Activated CD4-positive, alpha-beta T cell treated with anti-CD3 and anti-CD28 coated beads, Interleukin-2, amount 10 ng/mL, durations not matched to agents 24 days and 14 days (primary cell): ENCODE measurements around the gene CKLF. TPM values are rescaled to one million over a fixed set of nuclear protein-coding genes. Genes with fewer than 3 reads are reported as not detected.
A peak's percentile ranks its signal among the peaks of the same experiment; 100 is the strongest.
"Not testable (repeated sequence)": the region's sequence is repeated elsewhere in the genome, so short reads cannot be mapped to it uniquely, and the experiment has no call there.

Experiments
- DNase-seq: peaks from one replicate; pipeline ENCODE4 v3.0.0; 2022
- H3K27ac Mint-ChIP-seq: one replicate; pipeline ENCODE4 v1.8.0; 2022; ENCODE audit warnings: mild to moderate bottlenecking, mixed read lengths
- H3K27me3 Mint-ChIP-seq: one replicate; pipeline ENCODE4 v1.8.0; 2022; ENCODE audit warnings: mixed read lengths
- H3K36me3 Mint-ChIP-seq: one replicate; pipeline ENCODE4 v1.8.0; 2022; ENCODE audit warnings: low read depth, mild to moderate bottlenecking, mixed read lengths
- H3K4me1 Mint-ChIP-seq: one replicate; pipeline ENCODE4 v1.8.0; 2021; ENCODE audit warnings: mixed read lengths
- H3K4me3 Mint-ChIP-seq: one replicate; pipeline ENCODE4 v1.8.0; 2022; ENCODE audit warnings: mild to moderate bottlenecking, moderate library complexity, mixed read lengths
- H3K9me3 Mint-ChIP-seq: one replicate; pipeline ENCODE4 v1.8.0; 2021; ENCODE audit warnings: mixed read lengths
- intact Hi-C: fragments of 100-400 bp; cut with micrococcal nuclease; formaldehyde crosslinking; loops from one replicate; pipeline ENCODE4 v1.15.1; 2023
- total RNA-seq: library from RNA; stranded (reverse); gene quantifications from 2 replicates; pipeline ENCODE4 v1.2.3, GENCODE V29; 2022

The CKLF gene
- total RNA-seq, 1 donor from 2014 or later = 146 TPM

GRCh38 chr16:66596559-66596958 lies 44.2 kb downstream of the CKLF start:
- H3K9me3 Mint-ChIP-seq, H3K27me3 Mint-ChIP-seq, intact Hi-C loops, H3K4me3 Mint-ChIP-seq, DNase-seq, H3K36me3 Mint-ChIP-seq: not testable (repeated sequence)
- Mint-ChIP-seq H3K27ac (peak overlapping the region; percentile 80), H3K4me1 (peaks cover 34% of the 10 kb centered on the region)

DNA sequence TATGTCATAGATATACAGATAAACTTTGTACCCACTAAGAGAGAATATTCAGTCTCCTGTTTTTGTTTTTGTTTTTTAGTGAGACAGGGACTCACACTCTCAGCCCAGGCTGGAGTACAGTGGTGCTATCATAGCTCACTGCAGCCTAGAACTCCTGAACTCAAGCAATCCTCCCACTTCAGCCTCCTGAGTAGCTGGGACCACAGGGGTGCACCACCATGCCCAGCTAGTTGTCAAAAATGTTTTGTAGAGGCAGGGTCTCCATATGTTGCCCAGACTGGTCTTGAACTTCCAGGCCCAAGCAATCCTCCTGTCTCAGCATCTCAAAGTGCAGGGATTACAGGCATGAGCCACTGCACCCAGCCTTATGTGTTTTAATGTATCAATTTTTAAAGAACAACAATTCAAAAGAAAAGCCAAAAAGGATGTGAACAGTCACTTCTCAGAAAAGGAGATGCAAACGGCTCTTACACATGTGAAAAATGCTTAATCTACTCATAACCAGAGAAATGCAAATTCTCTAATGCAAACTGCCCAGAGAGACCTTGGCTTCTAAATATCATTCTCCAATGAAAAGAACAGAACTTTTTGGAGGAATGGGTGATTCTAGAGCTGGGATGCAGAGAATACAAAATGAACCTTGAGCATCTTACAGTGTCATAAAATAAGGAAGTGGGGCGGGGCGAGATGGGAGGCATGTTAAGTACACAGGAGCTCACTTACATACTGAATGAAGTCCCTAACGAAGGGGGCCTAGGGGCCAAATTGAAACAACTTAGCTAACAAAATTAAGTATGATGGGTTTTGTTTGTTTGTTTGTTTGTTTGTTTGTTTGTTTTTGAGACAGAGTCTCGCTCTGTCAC lies 44.8 kb downstream of the CKLF start:
- DNase-seq = peak; percentile 74
- intact Hi-C loops = loop anchor here (1.0 kb wide), 1 partner anchor 8 kb away; no protein-coding TSS in a partner anchor
- peak overlapping the region; percentile 80 for H3K27ac Mint-ChIP-seq
- H3K4me1 Mint-ChIP-seq = peaks cover 34% of the 10 kb centered on the region
- peak overlapping the region; percentile 47 for H3K4me3 Mint-ChIP-seq
- no peaks in the 10 kb centered on the region for H3K27me3 Mint-ChIP-seq
- no peaks in the 10 kb centered on the region for H3K9me3 Mint-ChIP-seq
- peaks cover 5% of the 10 kb centered on the region for H3K36me3 Mint-ChIP-seq

DNA sequence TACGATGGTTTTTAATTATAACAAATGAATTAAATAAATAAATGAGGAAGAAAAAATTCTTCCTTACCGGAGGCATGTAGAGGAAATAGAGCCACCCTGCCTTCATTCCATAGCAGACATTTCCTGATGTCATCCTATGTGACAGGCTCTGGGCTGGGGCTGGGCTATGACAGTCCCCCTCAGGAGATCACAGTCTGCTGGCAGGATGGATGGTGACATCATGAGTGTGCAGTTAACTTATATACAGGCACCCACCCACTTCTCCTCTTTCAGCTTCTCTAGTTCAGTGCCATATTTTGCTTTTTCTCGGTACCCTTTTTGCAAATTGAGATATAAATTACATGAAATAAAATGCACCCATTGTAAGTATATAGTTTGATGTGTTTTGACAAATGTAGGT lies 45.7 kb downstream of the CKLF start:
- Mint-ChIP-seq H3K27ac (peak overlapping the region; percentile 70), H3K9me3 (no peaks in the 10 kb centered on the region), H3K27me3 (peaks cover 2% of the 10 kb centered on the region), H3K36me3 (peaks cover 5% of the 10 kb centered on the region), H3K4me3 (no peak overlapping the region), H3K4me1 (peaks cover 38% of the 10 kb centered on the region)
- intact Hi-C loops = no loop called here
- peak; percentile 71 for DNase-seq

- Mint-ChIP-seq H3K4me3 (no peak overlapping the region), H3K27ac (peak overlapping the region; percentile 17), H3K4me1 (peaks cover 46% of the 10 kb centered on the region), H3K9me3 (no peaks in the 10 kb centered on the region), H3K36me3 (peaks cover 11% of the 10 kb centered on the region), H3K27me3 (peaks cover 2% of the 10 kb centered on the region)
- DNase-seq = no peak
- intact Hi-C loops = no loop called here
Observed at GRCh38 chr16:66599726-66600125, 47.4 kb downstream of the CKLF start.

GRCh38 chr16:66600477-66600876 lies 48.1 kb downstream of the CKLF start:
- Mint-ChIP-seq H3K9me3 (no peaks in the 10 kb centered on the region), H3K27me3 (peaks cover 2% of the 10 kb centered on the region), H3K4me1 (peaks cover 42% of the 10 kb centered on the region), H3K4me3 (no peak overlapping the region), H3K27ac (no peak overlapping the region), H3K36me3 (peaks cover 11% of the 10 kb centered on the region)
- intact Hi-C loops = no loop called here
- no peak for DNase-seq

- H3K27ac Mint-ChIP-seq = no peak overlapping the region
- intact Hi-C loops = no loop called here
Observed at GRCh38 chr16:66601471-66601870, 49.1 kb downstream of the CKLF start.

GRCh38 chr16:66603537-66604375 lies 51.4 kb downstream of the CKLF start:
- H3K27ac Mint-ChIP-seq = peak overlapping the region; percentile 93
- H3K4me3 Mint-ChIP-seq = peak overlapping the region; percentile 87
- no peaks in the 10 kb centered on the region for H3K9me3 Mint-ChIP-seq
- H3K4me1 Mint-ChIP-seq = peaks cover 49% of the 10 kb centered on the region
- peaks cover 2% of the 10 kb centered on the region for H3K27me3 Mint-ChIP-seq
- intact Hi-C loops = loop anchor here (1.0 kb wide), 4 partner anchors 13 to 197 kb away; partner anchors contain the start of gene CKLF
- DNase-seq = peak; percentile 94
- H3K36me3 Mint-ChIP-seq = peaks cover 25% of the 10 kb centered on the region

More at GRCh38 chr16:66601471-66601870, 49.1 kb downstream of the CKLF start:
- peaks cover 48% of the 10 kb centered on the region for H3K4me1 Mint-ChIP-seq
- peaks cover 2% of the 10 kb centered on the region for H3K27me3 Mint-ChIP-seq
- no peak overlapping the region for H3K4me3 Mint-ChIP-seq
- DNase-seq = no peak
- peaks cover 16% of the 10 kb centered on the region for H3K36me3 Mint-ChIP-seq
- no peaks in the 10 kb centered on the region for H3K9me3 Mint-ChIP-seq

GRCh38 chr16:66604376-66605176 lies 52.2 kb downstream of the CKLF start, which contains the start of gene CMTM3:
Gene CMTM3 (plus strand): TSS chr16:66604704. CDS start chr16:66604806, 102 bp downstream.
- intact Hi-C loops = loop anchor here (1.0 to 5.0 kb wide), 8 partner anchors 7 to 268 kb away; partner anchors contain the start of genes CKLF and DYNC1LI2
- Mint-ChIP-seq H3K27me3 (peaks cover 2% of the 10 kb centered on the region), H3K27ac (peak within 1 kb of the TSS; percentile 93), H3K9me3 (no peaks in the 10 kb centered on the region), H3K36me3 (peaks cover 25% of the 10 kb centered on the region), H3K4me1 (peaks cover 45% of the 10 kb centered on the region), H3K4me3 (peak within 1 kb of the TSS; percentile 87)
- DNase-seq = peak; percentile 93

- H3K27ac Mint-ChIP-seq = peak overlapping the region; percentile 88
- peak overlapping the region; percentile 85 for H3K4me3 Mint-ChIP-seq
- H3K4me1 Mint-ChIP-seq = peaks cover 41% of the 10 kb centered on the region
- no peaks in the 10 kb centered on the region for H3K9me3 Mint-ChIP-seq
- peaks cover 32% of the 10 kb centered on the region for H3K36me3 Mint-ChIP-seq
- H3K27me3 Mint-ChIP-seq = peaks cover 2% of the 10 kb centered on the region
- peak; percentile 83 for DNase-seq
- intact Hi-C loops = loop anchor here (1.0 to 5.0 kb wide), 4 partner anchors 8 to 267 kb away; partner anchors contain the start of gene DYNC1LI2
Observed at GRCh38 chr16:66605177-66605978, 53.0 kb downstream of the CKLF start.

GRCh38 chr16:66605979-66606751 lies 53.8 kb downstream of the CKLF start:
- DNase-seq = peak; percentile 72
- peaks cover 2% of the 10 kb centered on the region for H3K27me3 Mint-ChIP-seq
- H3K9me3 Mint-ChIP-seq = no peaks in the 10 kb centered on the region
- peaks cover 34% of the 10 kb centered on the region for H3K36me3 Mint-ChIP-seq
- peaks cover 38% of the 10 kb centered on the region for H3K4me1 Mint-ChIP-seq
- peak overlapping the region; percentile 85 for H3K4me3 Mint-ChIP-seq
- intact Hi-C loops = loop anchor here (1.0 to 5.0 kb wide), 4 partner anchors 9 to 266 kb away; partner anchors contain the start of gene DYNC1LI2
- peak overlapping the region; percentile 88 for H3K27ac Mint-ChIP-seq

DNA sequence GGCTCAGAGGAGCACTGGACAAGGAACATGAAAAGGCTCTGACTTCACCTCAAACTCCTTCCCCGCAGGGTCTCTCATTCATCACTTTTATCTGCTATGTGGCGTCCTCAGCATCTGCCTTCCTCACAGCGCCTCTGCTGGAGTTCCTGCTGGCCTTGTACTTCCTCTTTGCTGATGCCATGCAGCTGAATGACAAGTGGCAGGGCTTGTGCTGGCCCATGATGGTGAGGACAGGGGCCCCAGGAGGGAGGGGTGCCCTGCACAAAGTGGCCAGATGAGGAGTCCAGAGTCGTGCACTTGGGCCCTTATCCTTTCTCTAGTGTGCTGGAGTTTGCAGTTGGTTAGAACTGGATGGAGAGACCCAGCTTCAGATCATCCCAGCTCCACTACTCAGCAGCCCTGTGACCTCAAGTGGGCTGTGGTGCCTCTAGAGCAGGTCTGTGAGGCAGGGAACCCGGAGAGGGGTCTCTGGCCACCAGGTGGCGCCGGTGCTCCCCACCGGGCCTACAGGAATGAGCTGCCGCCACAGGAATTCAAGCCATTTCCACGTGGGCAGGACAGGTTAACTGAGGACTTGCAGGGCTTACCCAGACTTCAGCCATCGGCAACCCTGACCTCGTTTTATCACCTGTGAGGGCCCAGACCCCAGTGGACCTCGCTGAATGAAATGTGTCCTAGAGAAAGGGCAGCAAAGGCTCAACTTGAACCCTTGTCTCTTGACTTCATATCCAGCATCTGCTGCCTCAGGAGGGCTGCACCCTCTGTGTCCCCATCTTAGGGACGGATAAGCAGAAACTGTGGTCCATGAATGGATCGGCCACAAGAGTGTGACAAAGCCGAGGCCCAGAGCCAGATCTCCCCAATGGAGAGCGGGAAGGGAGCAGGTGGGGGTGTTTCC lies 56.1 kb downstream of the CKLF start:
- peaks cover 50% of the 10 kb centered on the region for H3K36me3 Mint-ChIP-seq
- peak; percentile 94 for DNase-seq
- no peaks in the 10 kb centered on the region for H3K9me3 Mint-ChIP-seq
- intact Hi-C loops = loop anchor here (1.0 to 5.0 kb wide), 4 partner anchors 131 to 264 kb away; partner anchors contain the start of gene DYNC1LI2
- peaks cover 33% of the 10 kb centered on the region for H3K4me1 Mint-ChIP-seq
- peak overlapping the region; percentile 76 for H3K27ac Mint-ChIP-seq
- peak overlapping the region; percentile 68 for H3K4me3 Mint-ChIP-seq
- no peaks in the 10 kb centered on the region for H3K27me3 Mint-ChIP-seq
